ENCODE data around the gene PTPRH. TPM values are rescaled to one million over a fixed set of nuclear protein-coding genes. Genes with fewer than 3 reads are reported as not detected.
A peak's percentile ranks its signal among the peaks of the same experiment; 100 is the strongest.
"Not testable (repeated sequence)": the region's sequence is repeated elsewhere in the genome, so short reads cannot be mapped to it uniquely, and the experiment has no call there.

Gene PTPRH
- total RNA-seq, 1 donor from 2014 or later = not detected

DNA sequence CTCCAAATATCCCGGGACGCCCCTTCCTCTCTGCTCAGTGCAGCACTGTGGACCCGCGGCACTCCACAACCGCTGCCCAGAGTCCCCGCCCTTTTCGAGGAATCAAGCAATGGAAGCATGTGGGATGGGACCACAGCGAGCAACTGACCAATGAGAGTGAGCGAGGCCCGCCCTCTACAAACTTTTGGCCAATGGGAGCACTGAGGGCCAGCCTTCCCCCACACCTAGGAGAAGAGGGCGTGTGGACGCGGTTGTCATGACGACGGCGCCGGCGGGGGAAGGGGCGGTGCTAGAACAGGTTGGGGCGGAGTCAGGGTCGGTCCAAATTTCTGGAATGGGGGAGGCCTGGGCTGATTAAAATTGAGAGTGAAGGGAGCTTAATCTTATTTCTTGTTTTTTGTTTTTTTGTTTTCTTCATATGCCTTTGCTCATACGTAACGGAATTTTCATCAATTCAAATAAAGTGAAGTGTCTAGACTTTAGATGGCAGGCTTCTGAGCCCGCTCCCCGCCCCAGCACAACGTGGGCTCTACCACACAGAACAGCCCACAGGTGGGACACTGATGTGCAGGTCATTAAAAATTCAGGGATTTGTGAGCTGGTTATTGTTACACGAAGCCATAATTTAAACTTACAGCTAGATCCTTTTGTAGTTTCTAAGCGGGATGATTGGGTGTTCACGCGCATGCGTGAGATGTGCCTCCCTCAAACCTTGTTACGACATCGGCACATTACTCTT is 42.6 kb downstream of the PTPRH start, which contains the start of gene DNAAF3:
TSS of gene DNAAF3 (minus strand) at position 84 of the 739 bp plus-strand sequence. CDS start 200 bp downstream, outside the sequence.
- Mint-ChIP-seq H3K9me3 (no peaks in the 10 kb centered on the region), H3K27me3 (ENCODE audit: low read depth) (peaks cover 47% of the 10 kb centered on the region), H3K27ac (no peak within 1 kb of the TSS), H3K4me1 (ENCODE audit: low read depth) (peaks cover 10% of the 10 kb centered on the region), H3K4me3 (ENCODE audit: low read depth) (peak within 1 kb of the TSS; percentile 81), H3K36me3 (ENCODE audit: low read depth) (no peaks in the 10 kb centered on the region)
- intact Hi-C loops (cut with micrococcal nuclease) = loop anchor here (10.0 kb wide), 1 partner anchor 82 kb away; no protein-coding TSS in a partner anchor
- DNase-seq (ENCODE audit: low spot score) = peak; percentile 75

- Mint-ChIP-seq H3K4me1 (ENCODE audit: low read depth) (peaks cover 10% of the 10 kb centered on the region), H3K9me3 (no peaks in the 10 kb centered on the region), H3K36me3 (ENCODE audit: low read depth) (no peaks in the 10 kb centered on the region), H3K4me3 (ENCODE audit: low read depth) (peak overlapping the region; percentile 81), H3K27me3 (ENCODE audit: low read depth) (peaks cover 43% of the 10 kb centered on the region), H3K27ac (no peak overlapping the region)
- intact Hi-C loops (cut with micrococcal nuclease) = loop anchor here (10.0 kb wide), 1 partner anchor 81 kb away; no protein-coding TSS in a partner anchor
- DNase-seq (ENCODE audit: low spot score) = peak; percentile 16
Observed at GRCh38 chr19:55165952-55166529, 43.3 kb downstream of the PTPRH start.

- intact Hi-C loops (cut with micrococcal nuclease) = loop anchor here (10.0 kb wide), 1 partner anchor 77 kb away; no protein-coding TSS in a partner anchor
- peaks cover 29% of the 10 kb centered on the region for H3K27me3 Mint-ChIP-seq (ENCODE audit: low read depth)
- H3K9me3 Mint-ChIP-seq = no peaks in the 10 kb centered on the region
- no peak for DNase-seq (ENCODE audit: low spot score)
- H3K4me3 Mint-ChIP-seq (ENCODE audit: low read depth) = no peak overlapping the region
- peaks cover 6% of the 10 kb centered on the region for H3K4me1 Mint-ChIP-seq (ENCODE audit: low read depth)
- H3K36me3 Mint-ChIP-seq (ENCODE audit: low read depth) = no peaks in the 10 kb centered on the region
- H3K27ac Mint-ChIP-seq = no peak overlapping the region
Observed at GRCh38 chr19:55161571-55162322, 47.6 kb downstream of the PTPRH start.

DNA sequence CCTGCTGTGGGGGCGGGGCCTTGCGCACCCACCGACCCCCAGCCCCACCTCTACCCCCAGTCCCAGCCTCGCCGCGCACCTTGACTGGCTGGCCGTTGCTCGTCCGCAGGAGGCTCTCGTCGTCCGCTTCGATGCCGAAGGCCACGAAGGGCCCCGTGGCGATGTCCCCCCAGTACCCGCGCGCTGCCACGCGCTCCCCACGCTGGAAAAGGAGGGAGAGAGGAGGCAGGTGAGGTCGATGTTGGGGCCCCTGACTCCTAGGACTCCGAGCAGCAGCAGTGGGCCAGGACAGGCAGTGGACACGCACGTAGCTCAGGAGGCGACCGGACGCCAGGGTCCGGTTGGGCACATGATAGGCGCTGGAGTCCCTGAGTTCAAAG is 48.3 kb downstream of the PTPRH start:
- H3K36me3 Mint-ChIP-seq (ENCODE audit: low read depth) = no peaks in the 10 kb centered on the region
- H3K4me1 Mint-ChIP-seq (ENCODE audit: low read depth) = no peaks in the 10 kb centered on the region
- H3K4me3 Mint-ChIP-seq (ENCODE audit: low read depth) = no peak overlapping the region
- H3K27ac Mint-ChIP-seq = no peak overlapping the region
- intact Hi-C loops (cut with micrococcal nuclease) = loop anchor here (10.0 kb wide), 1 partner anchor 76 kb away; no protein-coding TSS in a partner anchor
- no peak for DNase-seq (ENCODE audit: low spot score)
- no peaks in the 10 kb centered on the region for H3K9me3 Mint-ChIP-seq
- H3K27me3 Mint-ChIP-seq (ENCODE audit: low read depth) = peaks cover 27% of the 10 kb centered on the region

- H3K27me3 Mint-ChIP-seq (ENCODE audit: low read depth) = peaks cover 21% of the 10 kb centered on the region
- H3K36me3 Mint-ChIP-seq (ENCODE audit: low read depth) = no peaks in the 10 kb centered on the region
- intact Hi-C loops (cut with micrococcal nuclease) = loop anchor here (10.0 kb wide), 1 partner anchor 76 kb away; no protein-coding TSS in a partner anchor
- H3K4me3 Mint-ChIP-seq (ENCODE audit: low read depth) = no peak overlapping the region
- H3K4me1 Mint-ChIP-seq (ENCODE audit: low read depth) = no peaks in the 10 kb centered on the region
- DNase-seq (ENCODE audit: low spot score) = peak; percentile 87
- no peaks in the 10 kb centered on the region for H3K9me3 Mint-ChIP-seq
- no peak overlapping the region for H3K27ac Mint-ChIP-seq
Observed at GRCh38 chr19:55160128-55160985, 48.9 kb downstream of the PTPRH start.

- Mint-ChIP-seq H3K4me1 (ENCODE audit: low read depth) (peaks cover 2% of the 10 kb centered on the region), H3K9me3 (peaks cover 3% of the 10 kb centered on the region), H3K4me3 (ENCODE audit: low read depth) (no peak overlapping the region), H3K36me3 (ENCODE audit: low read depth) (no peaks in the 10 kb centered on the region), H3K27ac (no peak overlapping the region), H3K27me3 (ENCODE audit: low read depth) (peaks cover 18% of the 10 kb centered on the region)
- no peak for DNase-seq (ENCODE audit: low spot score)
- intact Hi-C loops (cut with micrococcal nuclease) = no loop called here
Observed at GRCh38 chr19:55158848-55159749, 50.2 kb downstream of the PTPRH start.

DNA sequence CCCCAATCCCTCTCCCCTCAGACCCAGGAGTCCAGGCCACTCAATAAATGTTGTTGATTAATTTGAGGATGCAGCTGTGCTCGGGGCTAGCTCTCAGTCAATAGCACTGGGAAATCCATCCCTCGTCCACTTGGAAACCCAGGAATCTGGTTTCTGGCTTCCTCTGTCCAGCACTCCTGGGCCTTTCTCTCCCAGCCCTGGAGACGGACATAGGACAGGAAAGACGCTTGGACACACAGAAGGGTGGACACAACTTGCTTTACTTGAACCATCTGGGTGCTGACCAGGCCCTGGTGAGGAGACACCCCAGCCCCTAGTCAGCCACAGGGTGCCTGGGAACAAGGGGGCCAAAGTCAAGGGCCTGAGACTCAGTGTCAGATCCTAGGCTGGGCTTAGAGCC is 50.9 kb downstream of the PTPRH start:
- Mint-ChIP-seq H3K27ac (no peak overlapping the region), H3K36me3 (ENCODE audit: low read depth) (no peaks in the 10 kb centered on the region), H3K4me1 (ENCODE audit: low read depth) (peaks cover 6% of the 10 kb centered on the region), H3K4me3 (ENCODE audit: low read depth) (no peak overlapping the region), H3K27me3 (ENCODE audit: low read depth) (peaks cover 18% of the 10 kb centered on the region), H3K9me3 (peaks cover 8% of the 10 kb centered on the region)
- no peak for DNase-seq (ENCODE audit: low spot score)
- intact Hi-C loops (cut with micrococcal nuclease) = no loop called here

DNA sequence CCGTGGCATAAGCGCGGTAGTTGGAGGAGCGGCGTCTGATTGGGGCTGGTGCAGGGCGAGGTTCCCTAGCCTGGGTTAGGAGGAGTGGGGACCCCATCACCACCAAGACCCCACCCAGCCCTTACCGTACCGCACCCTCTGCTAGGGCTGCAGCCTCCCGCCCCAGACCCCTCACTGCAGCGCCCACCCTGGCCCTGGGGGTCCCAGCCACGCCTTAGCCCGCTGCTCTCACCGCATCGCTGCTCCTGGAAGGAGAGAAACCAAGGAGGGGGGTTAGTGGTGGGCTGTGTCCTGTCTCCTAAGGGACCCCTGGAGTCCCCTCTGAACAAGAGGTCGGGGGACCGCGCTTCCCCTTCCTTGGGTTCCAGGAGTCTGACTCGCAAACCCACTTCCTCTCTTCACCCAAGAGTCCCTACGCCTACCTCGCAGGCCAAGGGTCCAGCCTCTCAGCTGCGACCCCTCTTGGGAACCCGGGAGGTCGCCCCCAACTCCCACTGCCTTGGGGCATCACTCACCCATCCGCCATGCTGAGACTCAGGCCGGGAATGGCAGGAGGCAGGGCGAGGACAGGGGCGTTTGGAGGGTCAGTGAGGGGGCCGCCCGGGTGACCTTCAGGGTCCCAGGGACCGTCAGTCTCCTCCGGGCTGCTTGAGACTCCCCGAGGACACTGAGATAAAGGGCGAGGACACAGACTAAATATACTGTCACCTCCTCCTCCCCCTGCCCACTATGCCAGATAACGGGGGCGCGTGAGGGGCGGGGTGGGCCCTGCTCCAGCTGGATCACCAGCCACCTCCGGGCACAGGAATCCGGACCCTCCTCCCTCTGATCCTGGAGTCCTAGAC is 52.0 kb downstream of the PTPRH start, which contains the start of gene TNNI3:
TSS of gene TNNI3 (minus strand) at position 669 of the 845 bp plus-strand sequence. CDS start at position 526, 143 bp downstream.
- no peak for DNase-seq (ENCODE audit: low spot score)
- Mint-ChIP-seq H3K4me3 (ENCODE audit: low read depth) (no peak within 1 kb of the TSS), H3K36me3 (ENCODE audit: low read depth) (no peaks in the 10 kb centered on the region), H3K4me1 (ENCODE audit: low read depth) (peaks cover 6% of the 10 kb centered on the region), H3K27me3 (ENCODE audit: low read depth) (peaks cover 18% of the 10 kb centered on the region), H3K9me3 (peaks cover 9% of the 10 kb centered on the region), H3K27ac (no peak within 1 kb of the TSS)
- intact Hi-C loops (cut with micrococcal nuclease) = no loop called here

- peaks cover 18% of the 10 kb centered on the region for H3K27me3 Mint-ChIP-seq (ENCODE audit: low read depth)
- no peak overlapping the region for H3K4me3 Mint-ChIP-seq (ENCODE audit: low read depth)
- H3K9me3 Mint-ChIP-seq = peaks cover 17% of the 10 kb centered on the region
- DNase-seq (ENCODE audit: low spot score) = no peak
- no peak overlapping the region for H3K27ac Mint-ChIP-seq
- peaks cover 4% of the 10 kb centered on the region for H3K36me3 Mint-ChIP-seq (ENCODE audit: low read depth)
- intact Hi-C loops (cut with micrococcal nuclease) = no loop called here
- H3K4me1 Mint-ChIP-seq (ENCODE audit: low read depth) = peaks cover 11% of the 10 kb centered on the region
Observed at GRCh38 chr19:55156202-55157063, 52.9 kb downstream of the PTPRH start.

DNA sequence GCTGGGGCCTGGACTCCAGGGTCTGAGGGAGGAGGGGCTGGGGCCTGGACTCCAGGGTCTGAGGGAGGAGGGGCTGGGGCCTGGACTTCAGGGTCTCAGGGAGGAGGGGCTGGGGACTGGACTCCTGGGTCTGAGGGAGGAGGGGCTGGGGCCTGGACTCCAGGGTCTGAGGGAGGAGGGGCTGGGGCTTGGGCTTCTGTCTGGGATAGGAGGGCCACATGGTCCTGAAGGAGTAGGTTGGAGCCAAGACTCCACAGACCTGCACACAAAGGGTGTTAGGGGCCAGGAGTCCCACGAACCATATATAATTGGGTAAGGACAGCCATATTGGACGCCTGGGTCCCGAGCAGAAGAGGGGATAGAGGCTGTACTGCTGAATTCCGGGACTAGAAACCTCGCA is 53.5 kb downstream of the PTPRH start:
- DNase-seq (ENCODE audit: low spot score); H3K4me3 Mint-ChIP-seq (ENCODE audit: low read depth); H3K36me3 Mint-ChIP-seq (ENCODE audit: low read depth); H3K27ac Mint-ChIP-seq; intact Hi-C loops (cut with micrococcal nuclease): not testable (repeated sequence)
- Mint-ChIP-seq H3K9me3 (peaks cover 19% of the 10 kb centered on the region), H3K27me3 (ENCODE audit: low read depth) (peaks cover 18% of the 10 kb centered on the region), H3K4me1 (ENCODE audit: low read depth) (peaks cover 11% of the 10 kb centered on the region)
